ENCODE results near the gene UBE2C. TPM values are rescaled to one million over a fixed set of nuclear protein-coding genes. Genes with fewer than 3 reads are reported as not detected.
A peak's percentile ranks its signal among the peaks of the same experiment; 100 is the strongest.

The UBE2C gene
- total RNA-seq, 1 experiment from 2014 or later: 249 TPM

- H3K27me3 Mint-ChIP-seq (ENCODE audit: low read depth): peaks cover 21% of the 10 kb centered on the region
- ATAC-seq: no peak
- DNase-seq (ENCODE audit: low spot score): no peak
- H3K4me3 Mint-ChIP-seq: no peak overlapping the region
- H3K36me3 Mint-ChIP-seq: peaks cover 23% of the 10 kb centered on the region
- peaks cover 22% of the 10 kb centered on the region for H3K4me1 Mint-ChIP-seq
- CTCF ChIA-PET: interaction anchor here (0.7 to 2.8 kb wide), 4 partner anchors 48 to 449 kb away, joined by 3 to 9 read pairs (median 4); no protein-coding TSS in a partner anchor
- no peaks in the 10 kb centered on the region for H3K9me3 Mint-ChIP-seq
- TF ChIP-seq, protein P1, sequence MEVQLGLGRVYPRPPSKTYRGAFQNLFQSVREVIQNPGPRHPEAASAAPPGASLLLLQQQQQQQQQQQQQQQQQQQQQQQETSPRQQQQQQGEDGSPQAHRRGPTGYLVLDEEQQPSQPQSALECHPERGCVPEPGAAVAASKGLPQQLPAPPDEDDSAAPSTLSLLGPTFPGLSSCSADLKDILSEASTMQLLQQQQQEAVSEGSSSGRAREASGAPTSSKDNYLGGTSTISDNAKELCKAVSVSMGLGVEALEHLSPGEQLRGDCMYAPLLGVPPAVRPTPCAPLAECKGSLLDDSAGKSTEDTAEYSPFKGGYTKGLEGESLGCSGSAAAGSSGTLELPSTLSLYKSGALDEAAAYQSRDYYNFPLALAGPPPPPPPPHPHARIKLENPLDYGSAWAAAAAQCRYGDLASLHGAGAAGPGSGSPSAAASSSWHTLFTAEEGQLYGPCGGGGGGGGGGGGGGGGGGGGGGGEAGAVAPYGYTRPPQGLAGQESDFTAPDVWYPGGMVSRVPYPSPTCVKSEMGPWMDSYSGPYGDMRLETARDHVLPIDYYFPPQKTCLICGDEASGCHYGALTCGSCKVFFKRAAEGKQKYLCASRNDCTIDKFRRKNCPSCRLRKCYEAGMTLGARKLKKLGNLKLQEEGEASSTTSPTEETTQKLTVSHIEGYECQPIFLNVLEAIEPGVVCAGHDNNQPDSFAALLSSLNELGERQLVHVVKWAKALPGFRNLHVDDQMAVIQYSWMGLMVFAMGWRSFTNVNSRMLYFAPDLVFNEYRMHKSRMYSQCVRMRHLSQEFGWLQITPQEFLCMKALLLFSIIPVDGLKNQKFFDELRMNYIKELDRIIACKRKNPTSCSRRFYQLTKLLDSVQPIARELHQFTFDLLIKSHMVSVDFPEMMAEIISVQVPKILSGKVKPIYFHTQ (CRISPR knock-in tag; IDR thresholded peaks at IDR 0.05): no peak
- TF ChIP-seq ZNF317 (CRISPR knock-in tag; IDR thresholded peaks at IDR 0.05; ENCODE audit: borderline replicate concordance, low read depth) (no peak), CREM (CRISPR knock-in tag; IDR thresholded peaks at IDR 0.05) (no peak), STAT6 (CRISPR knock-in tag; conservative IDR thresholded peaks at IDR 0.05; ENCODE audit: low read depth) (no peak)
- TF ChIP-seq, protein P2, sequence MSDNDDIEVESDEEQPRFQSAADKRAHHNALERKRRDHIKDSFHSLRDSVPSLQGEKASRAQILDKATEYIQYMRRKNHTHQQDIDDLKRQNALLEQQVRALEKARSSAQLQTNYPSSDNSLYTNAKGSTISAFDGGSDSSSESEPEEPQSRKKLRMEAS (CRISPR knock-in tag; IDR thresholded peaks at IDR 0.05): no peak
- TF ChIP-seq, protein P3, sequence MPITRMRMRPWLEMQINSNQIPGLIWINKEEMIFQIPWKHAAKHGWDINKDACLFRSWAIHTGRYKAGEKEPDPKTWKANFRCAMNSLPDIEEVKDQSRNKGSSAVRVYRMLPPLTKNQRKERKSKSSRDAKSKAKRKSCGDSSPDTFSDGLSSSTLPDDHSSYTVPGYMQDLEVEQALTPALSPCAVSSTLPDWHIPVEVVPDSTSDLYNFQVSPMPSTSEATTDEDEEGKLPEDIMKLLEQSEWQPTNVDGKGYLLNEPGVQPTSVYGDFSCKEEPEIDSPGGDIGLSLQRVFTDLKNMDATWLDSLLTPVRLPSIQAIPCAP (CRISPR knock-in tag; IDR thresholded peaks at IDR 0.05): no peak
- POLR2A ChIA-PET: no interaction called here
- peak overlapping the region; percentile 85; the same call in 1 of the 2 replicates for H3K27ac Mint-ChIP-seq
Measured at GRCh38 chr20:45819466-45819865, 7.0 kb downstream of the UBE2C start.

DNA sequence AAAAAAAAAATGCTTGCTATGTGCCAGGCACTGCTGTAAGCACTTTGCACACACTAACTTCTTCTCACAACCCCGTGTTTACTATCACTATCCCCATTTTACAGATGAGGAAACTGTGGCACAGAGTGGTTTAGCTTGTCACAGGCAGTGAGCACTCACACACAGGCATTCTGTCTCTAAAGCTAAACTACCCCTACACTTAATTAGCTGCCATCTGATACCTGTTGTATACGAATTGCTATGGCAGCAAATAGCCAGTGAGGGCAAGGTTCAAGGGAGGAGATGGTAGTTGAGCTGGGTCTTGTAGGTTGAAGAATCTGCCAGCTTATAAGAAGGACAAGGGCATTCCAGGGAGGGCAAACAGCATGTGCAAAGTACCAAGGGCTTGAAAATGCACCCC is 9.5 kb downstream of the UBE2C start:
- POLR2A ChIA-PET: no interaction called here
- no peak overlapping the region for H3K4me3 Mint-ChIP-seq
- no peak for TF ChIP-seq ZNF425 (CRISPR knock-in tag; conservative IDR thresholded peaks at IDR 0.05)
- no peak for TF ChIP-seq TEAD1 (CRISPR knock-in tag; IDR thresholded peaks at IDR 0.05)
- TF ChIP-seq, protein P4, sequence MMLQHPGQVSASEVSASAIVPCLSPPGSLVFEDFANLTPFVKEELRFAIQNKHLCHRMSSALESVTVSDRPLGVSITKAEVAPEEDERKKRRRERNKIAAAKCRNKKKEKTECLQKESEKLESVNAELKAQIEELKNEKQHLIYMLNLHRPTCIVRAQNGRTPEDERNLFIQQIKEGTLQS (CRISPR knock-in tag; conservative IDR thresholded peaks at IDR 0.05): no peak
- TF ChIP-seq ESRRA (CRISPR knock-in tag; IDR thresholded peaks at IDR 0.05; ENCODE audit: borderline replicate concordance): no peak
- no peak for TF ChIP-seq MLX (CRISPR knock-in tag; IDR thresholded peaks at IDR 0.05)
- TF ChIP-seq ZBTB21 (CRISPR knock-in tag; IDR thresholded peaks at IDR 0.05; ENCODE audit: borderline replicate concordance): no peak
- no peak for TF ChIP-seq TCF7 (CRISPR knock-in tag; IDR thresholded peaks at IDR 0.05; ENCODE audit: low read depth)
- no peak for TF ChIP-seq ZNF232 (CRISPR knock-in tag; IDR thresholded peaks at IDR 0.05)
- no peak for TF ChIP-seq GABPB1 (CRISPR knock-in tag; IDR thresholded peaks at IDR 0.05)
- no peak for TF ChIP-seq CREM (CRISPR knock-in tag; IDR thresholded peaks at IDR 0.05)
- TF ChIP-seq, protein P5, sequence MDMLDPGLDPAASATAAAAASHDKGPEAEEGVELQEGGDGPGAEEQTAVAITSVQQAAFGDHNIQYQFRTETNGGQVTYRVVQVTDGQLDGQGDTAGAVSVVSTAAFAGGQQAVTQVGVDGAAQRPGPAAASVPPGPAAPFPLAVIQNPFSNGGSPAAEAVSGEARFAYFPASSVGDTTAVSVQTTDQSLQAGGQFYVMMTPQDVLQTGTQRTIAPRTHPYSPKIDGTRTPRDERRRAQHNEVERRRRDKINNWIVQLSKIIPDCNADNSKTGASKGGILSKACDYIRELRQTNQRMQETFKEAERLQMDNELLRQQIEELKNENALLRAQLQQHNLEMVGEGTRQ (CRISPR knock-in tag; IDR thresholded peaks at IDR 0.05): no peak
- TF ChIP-seq, protein P6, sequence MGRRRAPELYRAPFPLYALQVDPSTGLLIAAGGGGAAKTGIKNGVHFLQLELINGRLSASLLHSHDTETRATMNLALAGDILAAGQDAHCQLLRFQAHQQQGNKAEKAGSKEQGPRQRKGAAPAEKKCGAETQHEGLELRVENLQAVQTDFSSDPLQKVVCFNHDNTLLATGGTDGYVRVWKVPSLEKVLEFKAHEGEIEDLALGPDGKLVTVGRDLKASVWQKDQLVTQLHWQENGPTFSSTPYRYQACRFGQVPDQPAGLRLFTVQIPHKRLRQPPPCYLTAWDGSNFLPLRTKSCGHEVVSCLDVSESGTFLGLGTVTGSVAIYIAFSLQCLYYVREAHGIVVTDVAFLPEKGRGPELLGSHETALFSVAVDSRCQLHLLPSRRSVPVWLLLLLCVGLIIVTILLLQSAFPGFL (CRISPR knock-in tag; IDR thresholded peaks at IDR 0.05; ENCODE audit: borderline replicate concordance): no peak
- TF ChIP-seq ZNF416 (CRISPR knock-in tag; IDR thresholded peaks at IDR 0.05): no peak
- no peak for TF ChIP-seq NFYB (CRISPR knock-in tag; conservative IDR thresholded peaks at IDR 0.05; ENCODE audit: low read depth)
- no peak for TF ChIP-seq PRRX2 (CRISPR knock-in tag; IDR thresholded peaks at IDR 0.05)
- no peak for TF ChIP-seq NFATC4 (CRISPR knock-in tag; IDR thresholded peaks at IDR 0.05)
- no peak for TF ChIP-seq FOXP1 (CRISPR knock-in tag; IDR thresholded peaks at IDR 0.05; ENCODE audit: borderline replicate concordance)
- CTCF ChIA-PET: interaction anchor here (1.0 to 3.3 kb wide), 4 partner anchors 19 to 68 kb away, joined by 3 to 17 read pairs (median 10); no protein-coding TSS in a partner anchor
- no peak overlapping the region for H3K27ac Mint-ChIP-seq
- no peak for DNase-seq (ENCODE audit: low spot score)
- peaks cover 23% of the 10 kb centered on the region for H3K27me3 Mint-ChIP-seq (ENCODE audit: low read depth)
- peaks cover 25% of the 10 kb centered on the region for H3K4me1 Mint-ChIP-seq
- ATAC-seq: no peak
- peaks cover 5% of the 10 kb centered on the region for H3K36me3 Mint-ChIP-seq
- no peaks in the 10 kb centered on the region for H3K9me3 Mint-ChIP-seq
